Measurements from ENCODE around the gene HOXA1.

- no peak for TF ChIP-seq CTCF (IDR thresholded peaks at IDR 0.05)
- TF ChIP-seq POLR2AphosphoS5 (IDR thresholded peaks at IDR 0.05), result no peak
These were observed 46.3 kb upstream of the HOXA1 start for GRCh38 chr7:27141923-27142579.

Data from breast epithelium (tissue), 3 donors.